Neutrophil (primary cell): ENCODE results near the gene CD177.
A peak's percentile ranks its signal among the peaks of the same experiment; 100 is the strongest.
"Not testable (repeated sequence)": the region's sequence is repeated elsewhere in the genome, so short reads cannot be mapped to it uniquely, and the experiment has no call there.

Source experiments
- H3K27ac ChIP-seq: fragments of 200-600 bp; sonication (generic); 2 replicates; pipeline ENCODE4 v1.5.1; 2016; ENCODE audit warnings: mild to moderate bottlenecking, moderate library complexity
- H3K27me3 ChIP-seq: fragments of 200-600 bp; sonication (generic); 2 replicates; pipeline ENCODE4 v1.6.0; 2016; ENCODE audit warnings: mild to moderate bottlenecking
- H3K36me3 ChIP-seq: fragments of 200-600 bp; sonication (generic); 2 replicates; pipeline ENCODE4 v1.5.1; 2017
- H3K4me1 ChIP-seq, 2 experiments: fragments of 200-600 bp in 1 of 2; sonication (generic) in 1 of 2; 1 replicate in 1 of 2; 2 replicates in 1 of 2; pipeline versions ENCODE4 v1.5.1 to v1.6.1; 2013 to 2016; ENCODE audit warnings: low read depth in 1 of 2, low read length in 1 of 2, mild to moderate bottlenecking in 1 of 2, moderate library complexity in 1 of 2; ENCODE audit not compliant: control insufficient read depth in 1 of 2, insufficient read depth in 1 of 2
- H3K4me3 ChIP-seq, 2 experiments: fragments of 200-600 bp in 1 of 2; sonication (generic) in 1 of 2; 1 replicate in 1 of 2; 2 replicates in 1 of 2; pipeline ENCODE4 v1.5.1; 2013 to 2016; ENCODE audit warnings: low read depth in 1 of 2, low read length in 1 of 2, mild to moderate bottlenecking in 1 of 2, moderate library complexity in 1 of 2
- H3K9me3 ChIP-seq: fragments of 200-600 bp; sonication (generic); 2 replicates; pipeline ENCODE4 v1.5.1; 2016
- CTCF ChIP-seq: fragments of 200-600 bp; sonication (generic); IDR thresholded peaks from 2 replicates; pipeline ENCODE4 v1.5.1; 2016; ENCODE audit warnings: antibody characterized with exemption

The CD177 gene

GRCh38 chr19:43329989-43330388, 23.5 kb upstream of the CD177 start:
- Histone ChIP-seq H3K27me3 (no peaks in the 10 kb centered on the region), H3K9me3 (no peaks in the 10 kb centered on the region), H3K36me3 (no peaks in the 10 kb centered on the region), H3K4me3 (peak overlapping the region in 1 of 2 experiments; percentile 64), H3K27ac (no peak overlapping the region), H3K4me1 (peaks cover 60 to 68% of the 10 kb centered on the region in 2 experiments)
- no peak for TF ChIP-seq CTCF

- Histone ChIP-seq H3K4me1 (peaks cover 52 to 61% of the 10 kb centered on the region in 2 experiments), H3K27ac (peak overlapping the region; percentile 57), H3K4me3 (peak overlapping the region; percentile 28 to 64), H3K9me3 (no peaks in the 10 kb centered on the region), H3K27me3 (no peaks in the 10 kb centered on the region), H3K36me3 (no peaks in the 10 kb centered on the region)
- TF ChIP-seq CTCF: no peak
These were observed 22.6 kb upstream of the CD177 start for GRCh38 chr19:43330726-43331434.

GRCh38 chr19:43331435-43332010, 22.0 kb upstream of the CD177 start:
- no peaks in the 10 kb centered on the region for H3K9me3 ChIP-seq
- H3K27me3 ChIP-seq: no peaks in the 10 kb centered on the region
- peak overlapping the region; percentile 57 for H3K27ac ChIP-seq
- H3K4me3 ChIP-seq: peak overlapping the region; percentile 28 to 64
- peaks cover 46 to 57% of the 10 kb centered on the region in 2 experiments for H3K4me1 ChIP-seq
- no peak for TF ChIP-seq CTCF
- no peaks in the 10 kb centered on the region for H3K36me3 ChIP-seq

- no peak overlapping the region for H3K4me3 ChIP-seq
- TF ChIP-seq CTCF: no peak
These were observed 21.2 kb upstream of the CD177 start for GRCh38 chr19:43332058-43332922.

GRCh38 chr19:43336508-43336907, 17.0 kb upstream of the CD177 start:
- peaks cover 43 to 45% of the 10 kb centered on the region in 2 experiments for H3K4me1 ChIP-seq
- not testable (repeated sequence) for H3K36me3 ChIP-seq, H3K27me3 ChIP-seq, H3K9me3 ChIP-seq, H3K4me3 ChIP-seq, H3K27ac ChIP-seq

More at GRCh38 chr19:43332058-43332922, 21.2 kb upstream of the CD177 start:
- H3K27me3 ChIP-seq: no peaks in the 10 kb centered on the region
- H3K4me1 ChIP-seq: peaks cover 43 to 54% of the 10 kb centered on the region in 2 experiments
- no peaks in the 10 kb centered on the region for H3K9me3 ChIP-seq
- no peaks in the 10 kb centered on the region for H3K36me3 ChIP-seq
- H3K27ac ChIP-seq: peak overlapping the region; percentile 57
